COR-L47 (cell line): ENCODE measurements around the gene BCL7B.
"Not testable (repeated sequence)": the region's sequence is repeated elsewhere in the genome, so short reads cannot be mapped to it uniquely, and the experiment has no call there.

Source experiments
- DNase-seq: peaks from one replicate; lab custom pipeline; 2025; lab: John Stamatoyannopoulos, UW

Gene BCL7B

GRCh38 chr7:73572767-73573186 lies 15.3 kb upstream of the BCL7B start:
- DNase-seq: no peak

DNA sequence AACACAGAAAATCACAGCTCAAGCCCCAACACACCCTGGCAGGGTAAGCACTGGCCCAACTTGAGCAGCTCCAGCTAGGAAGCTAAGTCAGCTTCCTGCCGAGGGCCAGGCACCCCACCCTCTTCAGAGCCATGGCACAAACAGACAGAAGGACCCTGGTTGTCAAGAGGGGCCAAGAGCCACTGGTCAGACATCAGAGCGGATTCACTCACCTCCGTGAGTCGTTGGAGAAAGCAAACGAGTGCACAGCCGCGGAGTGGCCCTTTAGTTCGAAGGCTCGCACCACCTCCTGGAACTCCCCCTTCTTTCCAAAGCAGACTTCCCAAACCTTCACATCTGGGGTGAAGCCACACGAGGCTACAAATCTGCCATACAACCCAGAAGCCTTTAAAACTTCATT lies 13.5 kb upstream of the BCL7B start:
- DNase-seq: no peak

GRCh38 chr7:73570521-73570920 lies 13.0 kb upstream of the BCL7B start:
- DNase-seq: no peak

DNA sequence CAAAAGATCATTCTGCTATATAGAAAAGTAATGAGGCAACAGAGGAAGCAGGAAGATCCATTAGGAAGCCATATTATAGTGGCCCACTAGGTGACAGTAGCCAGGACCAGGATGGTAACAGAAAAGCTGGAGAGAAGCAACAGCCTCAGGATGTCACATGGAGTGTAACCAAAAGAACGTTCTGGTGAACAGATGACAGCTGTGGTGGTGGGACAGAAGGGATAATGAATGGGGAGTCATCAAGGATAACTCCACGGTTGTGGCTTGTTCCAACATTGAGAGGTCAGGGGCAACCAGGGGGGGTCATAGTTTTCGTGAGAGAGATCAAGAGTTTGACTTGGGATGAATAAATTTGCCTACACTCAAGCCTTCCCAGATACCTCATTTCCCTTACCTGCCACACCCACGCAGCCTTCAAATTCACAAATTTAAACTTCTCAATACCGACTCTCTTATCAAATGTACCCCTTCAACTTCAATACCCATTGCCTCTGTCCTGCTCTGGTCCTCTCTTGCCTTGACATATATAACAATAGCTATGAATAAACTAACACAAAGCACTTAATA lies 11.6 kb upstream of the BCL7B start:
- no peak for DNase-seq

DNA sequence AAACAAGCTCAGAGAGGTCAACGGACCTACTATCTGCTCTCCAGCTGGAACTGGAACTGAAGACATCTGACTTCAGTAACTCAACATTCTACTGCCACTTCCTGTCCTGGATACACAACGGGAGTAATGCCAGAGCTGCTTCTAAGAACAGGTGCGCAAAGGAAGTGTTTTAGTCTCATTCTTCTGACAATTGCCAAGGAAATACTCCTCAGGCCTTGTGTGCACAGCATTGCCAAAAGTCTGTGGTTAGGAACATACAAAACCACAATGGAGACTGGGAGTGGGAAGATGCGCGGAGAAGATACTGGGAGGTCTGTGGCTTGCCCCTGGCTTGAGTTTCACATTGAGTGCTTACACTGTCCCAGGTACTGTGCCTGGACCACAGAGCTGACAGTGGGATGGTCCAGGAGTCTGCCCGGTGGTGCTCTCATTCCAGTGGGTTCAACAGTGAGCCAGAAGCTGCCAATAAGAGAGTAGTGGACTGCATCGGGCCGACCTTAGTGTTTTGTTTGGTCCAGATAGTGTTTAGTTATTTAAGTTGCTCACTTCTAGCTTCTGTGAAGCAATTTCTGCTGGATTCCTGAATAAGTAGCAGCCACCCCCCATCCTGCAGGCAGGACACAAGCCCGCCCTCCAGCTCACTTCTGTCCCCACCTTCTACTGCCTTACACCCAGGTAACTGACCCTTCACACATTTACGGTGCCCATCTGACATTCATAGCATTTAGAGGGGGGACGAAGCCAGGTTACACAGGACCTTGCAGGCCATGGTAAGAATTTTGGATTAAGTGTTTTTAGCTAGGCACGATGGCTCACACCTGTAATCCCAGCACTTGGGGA lies 10.6 kb upstream of the BCL7B start:
- no peak for DNase-seq

DNA sequence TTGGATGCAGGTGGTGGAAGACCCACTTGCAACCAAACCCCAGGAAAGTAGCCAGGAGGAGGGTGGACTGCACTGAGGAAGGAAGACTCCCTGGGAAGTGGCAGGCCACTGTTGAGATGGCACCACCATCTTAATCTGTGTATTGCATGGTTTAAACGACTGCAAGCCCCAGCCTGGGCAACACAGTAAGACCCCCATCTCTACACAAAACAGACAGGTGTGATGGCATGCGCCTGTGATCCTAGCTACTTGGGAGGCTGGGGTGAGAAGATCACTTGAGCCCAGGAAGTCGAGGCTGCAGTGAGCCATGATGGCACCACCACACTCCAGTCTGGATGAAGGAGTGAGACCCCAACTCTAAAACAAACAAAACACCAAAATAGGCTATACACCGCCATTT lies 9.7 kb upstream of the BCL7B start:
- no peak for DNase-seq

- DNase-seq: not testable (repeated sequence)
Measured at GRCh38 chr7:73566431-73566830, 8.9 kb upstream of the BCL7B start.

GRCh38 chr7:73565675-73566340 lies 8.3 kb upstream of the BCL7B start:
- DNase-seq: no peak

- DNase-seq: no peak
Measured at GRCh38 chr7:73560109-73560835, 2.8 kb upstream of the BCL7B start.

GRCh38 chr7:73557108-73557396 lies 438 bp downstream of the BCL7B start:
- DNase-seq: peak; percentile 90

GRCh38 chr7:73556208-73557107 lies 1.0 kb downstream of the BCL7B start:
- no peak for DNase-seq

GRCh38 chr7:73555411-73555982 lies 2.0 kb downstream of the BCL7B start:
- no peak for DNase-seq

DNA sequence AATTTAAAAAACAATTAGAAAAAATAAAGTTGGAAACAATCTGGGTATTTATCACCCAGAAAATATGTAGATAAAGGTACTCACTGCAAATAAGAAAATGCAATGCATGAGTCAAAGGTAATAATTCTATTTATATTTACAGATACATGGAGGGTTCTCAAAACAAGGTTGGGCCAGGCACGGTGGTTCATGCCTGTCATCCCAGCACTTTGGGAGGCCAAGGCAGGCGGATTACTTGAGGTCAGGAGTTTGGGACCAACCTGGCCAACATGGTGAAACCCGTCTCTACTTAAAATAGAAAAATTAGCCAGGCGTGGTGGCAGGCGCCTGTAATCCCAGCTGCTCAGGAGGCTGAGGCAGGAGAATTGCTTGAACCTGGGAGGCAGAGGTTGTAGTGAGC lies 7.4 kb downstream of the BCL7B start:
- not testable (repeated sequence) for DNase-seq

GRCh38 chr7:73549176-73549575 lies 8.3 kb downstream of the BCL7B start:
- DNase-seq: no peak

GRCh38 chr7:73547841-73548240 lies 9.6 kb downstream of the BCL7B start:
- DNase-seq: no peak

GRCh38 chr7:73544678-73545077 lies 12.8 kb downstream of the BCL7B start:
- no peak for DNase-seq

- DNase-seq: no peak
Measured at GRCh38 chr7:73541722-73542121, 15.8 kb downstream of the BCL7B start.

DNA sequence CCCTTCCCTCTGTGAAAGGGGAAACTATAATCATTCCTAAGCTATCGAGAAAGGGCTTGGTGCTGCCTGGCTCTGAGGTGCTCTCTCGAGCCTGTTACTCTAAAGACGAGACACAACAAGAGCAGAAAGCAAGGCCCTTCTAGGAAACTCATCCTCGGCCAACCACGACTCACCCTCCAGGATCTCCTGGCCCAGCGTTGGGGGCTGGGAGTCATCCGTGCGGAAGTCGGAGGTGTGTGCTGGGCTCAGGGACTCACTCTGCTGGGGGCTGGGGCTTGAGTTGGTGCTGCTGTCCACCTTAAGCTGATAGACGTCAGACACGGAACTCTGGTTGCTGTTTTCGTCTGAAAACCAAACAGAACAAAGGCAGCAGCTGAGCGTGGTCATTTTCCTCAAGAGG lies 17.8 kb downstream of the BCL7B start:
- DNase-seq: no peak

- not testable (repeated sequence) for DNase-seq
Measured at GRCh38 chr7:73538510-73538909, 19.0 kb downstream of the BCL7B start.

GRCh38 chr7:73537051-73537450 lies 20.4 kb downstream of the BCL7B start:
- no peak for DNase-seq

DNA sequence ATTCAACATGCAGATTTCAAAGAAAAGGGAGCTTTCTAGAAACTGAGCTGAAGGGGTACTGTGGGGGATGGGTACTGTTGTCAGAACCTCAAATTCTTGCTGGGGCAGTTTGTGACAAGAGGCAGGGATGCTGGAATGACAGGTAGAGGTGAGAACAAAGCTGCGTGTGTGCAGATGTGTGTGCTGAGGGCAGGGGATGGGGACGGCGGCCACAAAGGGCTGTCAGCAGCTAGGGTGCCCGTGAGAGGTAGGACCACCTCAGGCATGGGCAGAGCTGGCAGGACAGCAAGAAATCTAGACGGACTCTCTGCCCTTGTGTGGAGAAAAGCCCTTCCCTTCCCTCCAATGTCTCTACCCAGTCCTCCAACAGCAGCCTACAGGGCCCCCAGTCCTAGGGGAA lies 21.0 kb downstream of the BCL7B start:
- no peak for DNase-seq
